Thyroid gland (tissue), 4 donors: ENCODE measurements around the gene ERP44.

Experiments
- CTCF ChIP-seq, 6 experiments: fragments of 200-600 bp in 3 of 6; fragments of 450-650 bp in 3 of 6; sonication (generic) in 3 of 6; IDR thresholded peaks; one replicate each; pipeline ENCODE4 v1.5.1; 2016 to 2019; ENCODE audit warnings: antibody characterized with exemption in 6 of 6, mild to moderate bottlenecking in 2 of 6, inconsistent platforms in 1 of 6, moderate library complexity in 1 of 6
- POLR2A ChIP-seq, 2 donors: fragments of 450-650 bp; IDR thresholded peaks; one replicate each; pipeline ENCODE4 v1.6.1; 2017; ENCODE audit warnings: antibody characterized with exemption in 2 of 2, mild to moderate bottlenecking in 2 of 2, moderate library complexity in 1 of 2

GRCh38 chr9:99967457-99967856 is 131.3 kb downstream of the ERP44 start:
- TF ChIP-seq CTCF (IDR thresholded peaks at IDR 0.05) (no peak), POLR2A (IDR thresholded peaks at IDR 0.05) (no peak)
